NCI-H2029 (cell line): Measurements from ENCODE around the gene CD80.

Experiments
- DNase-seq: peaks from one replicate; lab custom pipeline; 2025; lab: John Stamatoyannopoulos, UW

Gene CD80

GRCh38 chr3:119494597-119494996, 64.8 kb downstream of the CD80 start:
- no peak for DNase-seq

- no peak for DNase-seq
Observed at GRCh38 chr3:119492810-119493209, 66.6 kb downstream of the CD80 start.

- DNase-seq, result no peak
Observed at GRCh38 chr3:119492128-119492527, 67.3 kb downstream of the CD80 start.

- DNase-seq, result no peak
Observed at GRCh38 chr3:119490153-119490552, 69.3 kb downstream of the CD80 start.

GRCh38 chr3:119485563-119485962, 73.9 kb downstream of the CD80 start:
- no peak for DNase-seq

- no peak for DNase-seq
Observed at GRCh38 chr3:119483101-119483500, 76.3 kb downstream of the CD80 start.

- no peak for DNase-seq
Observed at GRCh38 chr3:119481079-119481478, 78.3 kb downstream of the CD80 start.
